DMS153 treated with DMSO at 0.1 percent for 48 hours (cell line): ENCODE measurements around the gene SOBP.
A peak's percentile ranks its signal among the peaks of the same experiment; 100 is the strongest.

ENCODE experiments used
- DNase-seq: peaks from one replicate; lab custom pipeline; 2025; ENCODE audit not compliant: unreplicated experiment; lab: John Stamatoyannopoulos, UW

The SOBP gene

DNA sequence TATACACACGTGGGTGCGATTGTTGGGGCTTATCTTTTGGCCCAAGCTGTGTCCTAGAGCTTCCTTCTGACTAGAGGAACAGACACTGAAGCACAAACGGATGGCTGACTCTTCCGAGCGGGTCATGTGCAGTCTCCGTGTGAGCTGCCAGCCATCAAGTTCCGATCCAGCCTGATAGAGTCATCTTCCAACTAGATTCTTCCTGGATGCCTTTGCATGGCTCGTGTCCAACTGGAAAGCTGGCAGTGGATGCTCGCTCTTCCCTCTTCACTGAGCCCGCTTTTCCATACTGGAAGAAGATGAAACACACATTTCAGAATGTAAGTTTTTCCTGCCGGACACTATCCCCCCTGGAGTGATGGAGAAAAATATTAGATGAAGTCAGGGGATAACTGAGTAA, 186.1 kb downstream of the SOBP start:
- DNase-seq, result no peak

DNA sequence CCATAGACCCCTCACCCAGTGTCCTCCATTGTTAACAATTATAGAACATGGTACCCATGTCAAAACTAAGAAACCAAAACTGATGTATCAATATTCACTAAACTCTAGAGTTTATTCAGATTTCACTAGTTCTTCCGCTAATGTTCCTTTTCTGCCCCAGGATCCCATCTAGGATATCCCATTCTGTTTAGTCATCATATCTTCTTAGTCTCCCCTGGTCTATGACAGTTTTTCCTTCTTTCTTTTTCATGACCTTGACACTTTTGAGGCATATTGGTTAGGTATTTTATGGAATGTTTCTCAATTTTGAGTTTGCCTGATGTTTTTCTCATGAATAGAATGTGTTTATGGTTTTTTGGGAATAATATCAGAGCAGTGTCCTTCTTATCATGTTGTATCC, 187.5 kb downstream of the SOBP start:
- DNase-seq, result no peak

DNA sequence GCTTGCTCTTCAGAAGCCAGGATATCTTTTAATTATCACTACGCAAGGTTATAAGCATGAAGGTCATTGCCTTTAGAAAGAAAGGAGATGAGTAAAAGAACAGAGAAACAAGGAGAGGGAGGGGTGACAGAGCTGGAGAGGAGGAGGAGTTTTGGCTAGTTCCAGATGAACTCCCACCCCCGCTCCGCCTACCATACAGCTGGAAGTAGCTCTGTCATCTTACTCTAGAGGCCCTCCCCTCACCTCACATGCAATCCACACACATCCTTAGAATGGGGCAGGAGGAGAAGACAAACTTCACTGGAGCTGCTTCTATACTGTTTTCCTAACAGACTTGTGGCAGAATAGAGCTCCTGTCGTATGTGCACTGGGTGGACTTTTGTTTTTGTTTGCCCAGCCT, 189.5 kb downstream of the SOBP start:
- DNase-seq, result no peak

DNA sequence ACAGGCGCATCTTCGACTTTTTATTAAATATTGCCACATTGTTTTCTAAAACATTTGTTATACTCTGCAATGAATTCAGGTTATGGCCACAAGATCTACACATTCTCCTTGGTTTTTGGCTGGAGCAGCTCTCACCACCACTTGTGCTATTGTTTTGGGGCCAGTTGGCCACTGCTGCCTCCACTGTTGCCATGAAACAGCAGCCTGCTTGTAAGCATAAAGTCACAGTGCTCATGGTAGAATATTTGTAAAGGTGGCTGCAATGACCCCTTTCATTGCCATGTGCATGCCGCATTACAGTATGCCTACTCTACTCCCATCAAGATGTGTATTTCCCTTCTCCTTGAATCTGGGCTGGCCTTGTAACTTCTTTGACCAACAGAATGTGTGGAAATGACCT, 192.8 kb downstream of the SOBP start:
- DNase-seq, result no peak

DNA sequence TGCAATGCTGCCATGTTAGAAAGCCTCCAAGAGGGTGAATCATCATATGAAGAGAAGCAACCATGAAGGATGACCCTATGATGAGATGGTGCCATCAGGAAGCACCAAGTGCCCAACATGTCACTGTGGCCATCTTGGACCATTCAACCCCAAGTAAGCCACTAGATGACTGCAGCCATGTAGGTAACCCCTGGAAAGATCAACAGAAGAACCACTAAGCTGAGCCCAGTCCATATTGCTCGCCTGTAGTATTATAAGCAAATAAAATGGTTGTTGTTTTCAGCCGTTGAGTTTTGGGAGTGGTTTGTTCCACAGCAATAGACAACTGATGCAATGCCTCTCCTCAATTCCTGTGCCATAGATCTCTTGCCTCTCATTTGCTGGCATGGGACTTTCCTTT, 193.3 kb downstream of the SOBP start:
- no peak for DNase-seq

DNA sequence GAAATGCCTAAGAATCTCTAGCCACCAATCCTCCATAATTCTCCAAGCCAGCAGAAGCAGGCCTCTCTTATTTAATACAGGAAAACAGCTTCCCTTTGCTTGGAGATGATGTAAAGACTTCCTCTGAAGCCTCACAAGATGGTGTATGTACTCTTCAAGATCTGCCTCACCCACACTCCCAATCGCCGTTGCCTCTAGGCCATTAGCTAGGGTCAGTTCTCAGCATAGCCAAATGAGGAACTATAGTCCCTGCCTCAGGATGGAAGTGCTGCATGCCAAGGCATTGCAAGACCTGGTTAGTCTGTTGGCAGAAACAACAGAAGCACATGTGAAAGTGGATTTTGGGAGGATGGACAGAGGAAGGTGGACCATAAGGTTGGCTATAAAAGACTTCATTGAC, 195.1 kb downstream of the SOBP start:
- DNase-seq, result no peak

DNA sequence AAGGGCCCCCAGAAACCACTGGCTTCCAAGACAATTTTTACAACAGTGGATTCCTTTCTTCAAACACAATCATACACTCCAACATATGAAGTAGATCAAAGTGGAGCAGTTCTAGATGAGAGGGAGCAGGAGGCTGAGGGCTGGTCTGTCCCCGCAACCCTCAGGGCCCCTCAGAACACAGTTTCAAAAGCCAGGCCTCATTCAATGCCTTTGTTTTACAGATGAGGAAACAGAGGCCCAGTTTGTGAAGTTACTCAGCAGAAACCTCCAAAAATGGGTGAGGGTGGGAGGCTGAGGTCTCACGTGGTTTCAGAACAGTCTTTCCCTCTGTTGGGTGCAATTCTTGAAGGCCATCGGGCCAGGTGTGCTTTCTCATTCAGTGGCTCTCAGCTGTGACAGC, 199.3 kb downstream of the SOBP start:
- DNase-seq, result no peak

DNA sequence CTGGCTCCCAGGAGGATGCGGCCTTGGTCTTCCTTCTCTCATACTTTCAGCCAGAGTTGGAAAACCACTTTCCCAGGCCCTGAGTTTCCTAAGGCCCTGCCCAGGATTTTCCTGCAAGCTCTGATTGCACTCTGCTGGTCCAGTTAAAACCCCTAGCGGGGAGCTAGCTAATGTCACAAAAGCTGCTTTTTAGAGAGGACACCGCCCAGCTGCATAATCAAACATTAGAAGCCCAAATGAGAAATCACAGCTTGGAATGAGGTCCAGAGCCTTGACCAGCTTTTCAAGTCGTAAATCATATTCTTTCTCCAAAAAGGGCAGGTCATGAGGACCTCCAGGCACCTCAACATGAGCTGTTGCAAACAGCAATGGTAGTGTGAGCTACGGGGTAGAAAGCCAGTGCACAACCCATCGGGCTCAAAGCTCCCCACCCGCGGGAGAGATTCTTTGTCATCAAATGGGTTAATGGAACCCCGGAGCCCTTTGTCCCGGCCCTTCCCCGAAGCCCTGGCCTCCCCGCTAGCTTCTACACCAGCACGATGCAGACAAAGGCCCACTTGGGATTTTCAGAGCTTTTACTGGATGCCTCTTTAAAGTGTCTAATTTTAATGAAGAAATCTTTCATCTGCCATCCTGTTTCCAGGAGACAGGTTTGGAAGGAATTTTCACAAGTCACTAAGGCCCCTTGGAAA, 200.2 kb downstream of the SOBP start:
- no peak for DNase-seq

DNA sequence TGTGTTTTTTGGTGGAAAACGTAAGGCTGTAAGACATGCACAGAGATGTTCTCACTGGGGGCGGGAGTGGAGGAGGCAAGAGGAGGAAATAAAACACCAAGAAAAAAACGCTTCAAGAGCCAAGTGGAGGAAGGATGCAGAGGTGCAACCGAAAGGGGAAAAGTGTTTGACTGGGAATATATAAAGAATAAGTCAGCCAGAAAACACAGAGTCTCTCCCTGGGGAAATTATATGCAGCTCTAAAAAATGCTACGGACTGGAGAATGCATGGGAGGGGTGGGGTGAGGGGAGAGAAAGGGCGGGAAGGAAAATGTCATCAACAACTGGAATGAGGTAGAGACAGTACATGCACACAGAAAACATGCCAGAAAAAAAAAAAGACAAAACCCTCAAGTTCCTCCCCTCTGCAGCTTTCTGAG, 200.7 kb downstream of the SOBP start:
- DNase-seq, result no peak

DNA sequence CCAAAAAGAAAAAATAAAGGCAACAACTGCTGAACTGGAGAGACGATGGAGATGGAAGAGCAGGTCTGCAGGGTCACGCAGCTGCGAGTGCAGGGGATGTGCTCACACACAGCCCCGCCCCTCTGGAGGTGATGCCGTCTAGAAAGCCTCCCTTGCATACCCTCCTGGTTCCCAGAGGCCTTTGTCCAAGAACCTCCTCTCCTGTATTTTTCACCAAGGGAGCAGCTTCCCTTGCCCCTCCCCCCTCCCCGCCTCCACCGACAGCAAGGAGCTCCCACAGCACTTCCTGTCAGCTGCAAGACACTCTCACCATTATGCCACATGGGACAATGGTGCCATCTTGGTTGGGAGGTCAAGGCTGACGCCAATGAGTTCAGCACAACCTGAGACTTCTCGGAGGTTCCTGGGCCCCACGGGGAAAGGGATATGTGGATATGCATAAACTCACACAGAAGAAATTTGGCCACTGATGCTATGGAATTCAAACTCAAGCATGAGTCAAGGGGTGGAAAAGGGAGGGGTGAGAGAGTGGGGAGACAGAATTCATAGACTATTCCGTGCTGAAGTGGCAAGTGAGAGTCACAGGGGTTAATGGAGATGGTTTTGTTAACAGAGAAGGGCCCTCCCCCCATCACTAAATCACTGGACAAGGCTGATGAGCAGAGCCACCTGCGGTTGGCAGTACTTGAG, 201.3 kb downstream of the SOBP start:
- DNase-seq, result no peak

DNA sequence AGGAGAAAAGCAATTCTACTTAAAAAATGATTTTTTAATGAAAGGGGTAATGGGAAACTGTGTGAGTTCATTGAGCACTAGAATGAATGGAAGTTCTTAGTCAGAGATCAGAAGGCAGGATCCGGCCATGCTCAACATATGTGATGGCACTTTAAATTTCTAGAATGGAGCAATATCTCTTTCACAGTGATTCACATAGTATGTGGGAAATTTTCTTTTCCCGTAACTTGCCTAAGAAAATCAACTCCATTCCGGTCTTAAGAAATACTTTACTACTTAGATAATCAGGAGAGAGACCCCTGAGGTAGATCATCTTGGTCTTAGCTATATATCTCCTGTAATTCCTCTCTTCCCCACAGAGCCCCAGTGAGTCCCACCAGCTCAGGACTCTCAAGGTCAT, 202.4 kb downstream of the SOBP start:
- DNase-seq, result no peak

DNA sequence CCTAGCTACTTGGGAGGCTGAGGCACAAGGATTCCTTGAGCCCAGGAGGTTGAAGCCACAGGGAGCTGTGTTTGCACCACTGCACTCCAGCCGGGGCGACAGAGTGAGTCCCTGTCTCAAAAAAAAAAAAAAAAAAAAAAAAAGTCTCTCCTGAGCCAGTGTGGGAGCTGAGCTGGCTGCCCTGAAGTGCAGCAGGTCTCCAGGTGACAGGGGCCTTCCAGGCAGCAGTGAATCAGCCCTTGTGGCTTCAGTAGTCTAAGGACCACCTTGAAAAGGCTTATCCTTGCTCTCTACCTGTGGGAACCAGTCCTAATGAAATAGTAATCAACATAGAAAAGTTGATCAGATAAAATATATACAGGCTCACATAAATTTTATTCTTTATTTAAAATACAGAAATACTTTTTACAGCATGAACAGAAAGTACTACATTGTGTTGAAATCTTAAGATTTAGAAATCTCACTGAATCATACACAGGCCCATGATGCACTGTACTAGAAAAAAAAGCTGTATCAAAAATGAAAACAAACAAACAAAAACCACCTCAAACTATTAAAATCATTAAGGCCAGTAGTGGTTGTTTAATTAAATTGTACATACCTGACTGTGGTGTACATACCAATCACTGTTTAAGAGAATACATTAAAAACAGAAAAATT, 205.3 kb downstream of the SOBP start:
- no peak for DNase-seq

DNA sequence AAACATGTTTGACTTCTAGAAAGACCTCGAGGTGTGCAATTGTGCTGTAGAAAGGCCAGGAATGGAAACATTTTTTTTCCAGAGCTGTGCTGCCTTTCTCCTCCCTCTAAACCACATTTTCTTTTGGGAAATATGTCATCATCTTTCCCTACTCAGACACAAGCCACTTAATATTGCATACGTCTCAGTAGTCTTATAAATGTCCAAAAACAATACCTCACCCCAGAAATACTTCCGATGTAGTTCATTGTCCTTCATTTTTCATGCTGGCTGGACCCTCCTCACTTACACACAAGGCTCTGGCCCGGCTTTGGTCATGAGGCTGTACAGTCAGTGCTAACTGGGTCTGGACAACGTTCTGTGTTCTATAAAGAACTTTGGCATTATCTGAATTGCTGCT, 207.8 kb downstream of the SOBP start:
- DNase-seq, result no peak

DNA sequence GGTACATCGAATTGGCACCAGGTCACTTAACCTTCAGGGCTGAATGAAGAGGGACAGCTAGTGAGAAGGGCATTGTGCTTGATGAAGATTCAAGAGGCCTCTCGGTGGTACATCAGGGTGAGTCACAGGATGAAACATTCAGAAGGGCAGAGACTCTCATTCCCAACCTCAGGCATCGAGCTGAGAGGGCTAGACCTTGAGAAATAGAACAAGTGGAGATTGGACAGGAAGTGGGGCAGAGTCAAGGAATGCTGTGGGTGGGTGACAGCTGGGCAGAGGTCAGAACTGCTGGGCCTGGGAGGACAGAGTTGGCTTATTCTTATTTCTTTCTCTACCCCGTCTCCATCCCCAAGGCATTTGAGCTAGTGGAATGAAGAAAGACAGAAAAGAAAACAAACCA, 208.2 kb downstream of the SOBP start:
- DNase-seq, result no peak

DNA sequence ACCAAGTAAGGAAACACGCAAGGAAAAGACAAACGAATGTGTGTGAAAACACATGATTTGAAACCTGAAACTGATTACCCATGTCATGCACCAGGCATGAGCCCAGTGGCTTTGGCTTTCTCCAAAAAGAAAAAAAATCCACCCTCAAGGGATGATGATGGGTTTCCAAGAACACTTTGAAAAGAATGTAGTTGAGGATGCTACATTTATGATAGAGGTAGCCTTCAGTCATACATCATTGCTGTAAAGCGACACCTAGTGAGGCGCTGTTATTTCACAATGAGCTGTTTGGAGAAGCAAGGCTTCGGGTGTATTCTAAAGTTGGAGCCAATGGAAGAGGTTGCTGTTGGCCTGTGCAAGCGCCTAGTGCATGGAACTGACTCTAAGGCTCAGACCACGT, 209.3 kb downstream of the SOBP start:
- no peak for DNase-seq

DNA sequence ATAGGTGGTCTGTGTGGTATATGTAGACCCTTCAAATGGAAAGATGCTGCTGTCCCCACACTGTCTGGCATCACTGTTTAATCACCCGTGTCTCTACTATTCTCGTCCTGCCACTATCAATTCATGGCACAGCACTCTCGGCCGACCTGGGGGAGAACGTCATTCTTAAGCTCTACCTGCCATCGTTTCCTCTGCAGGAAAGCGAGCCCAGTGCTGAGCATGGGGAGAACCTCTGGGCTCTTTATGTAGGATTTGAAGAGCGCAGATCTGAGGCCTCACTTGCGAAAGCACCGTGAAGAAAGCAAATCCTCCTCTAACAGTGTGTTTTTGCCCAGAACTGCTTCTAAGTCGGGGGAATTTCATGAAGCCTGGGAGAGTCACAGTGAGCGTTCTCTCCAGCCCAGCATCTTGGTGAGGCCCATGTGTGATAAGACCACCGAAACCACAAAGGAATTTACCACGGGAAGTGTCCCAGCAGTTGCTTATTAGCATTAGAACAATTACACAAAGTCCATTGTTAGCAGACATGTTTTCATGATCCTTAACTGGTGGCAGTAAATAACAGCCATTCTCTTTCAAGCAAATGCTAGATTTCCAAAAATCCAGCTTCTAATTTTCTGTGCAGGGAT, 209.9 kb downstream of the SOBP start:
- no peak for DNase-seq

DNA sequence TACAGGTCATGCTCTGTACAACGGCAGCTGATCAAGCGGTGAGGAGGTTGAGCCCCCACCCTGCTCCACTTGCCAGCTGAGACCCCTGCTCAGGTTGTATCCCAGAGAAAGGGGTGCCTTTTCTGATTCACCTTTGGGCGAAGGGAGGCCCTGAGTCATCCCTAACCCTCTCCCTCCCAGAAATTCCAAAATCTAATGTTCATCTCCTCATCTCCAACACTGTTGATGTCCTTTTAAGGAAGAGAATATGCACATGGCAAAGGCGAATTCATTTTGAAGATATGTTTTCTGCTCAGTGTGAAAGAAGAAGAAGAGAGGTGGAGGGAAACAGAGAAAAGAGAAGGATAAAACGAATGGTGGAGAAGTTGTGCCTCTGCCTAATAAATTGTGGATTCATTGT, 213.7 kb downstream of the SOBP start:
- no peak for DNase-seq

DNA sequence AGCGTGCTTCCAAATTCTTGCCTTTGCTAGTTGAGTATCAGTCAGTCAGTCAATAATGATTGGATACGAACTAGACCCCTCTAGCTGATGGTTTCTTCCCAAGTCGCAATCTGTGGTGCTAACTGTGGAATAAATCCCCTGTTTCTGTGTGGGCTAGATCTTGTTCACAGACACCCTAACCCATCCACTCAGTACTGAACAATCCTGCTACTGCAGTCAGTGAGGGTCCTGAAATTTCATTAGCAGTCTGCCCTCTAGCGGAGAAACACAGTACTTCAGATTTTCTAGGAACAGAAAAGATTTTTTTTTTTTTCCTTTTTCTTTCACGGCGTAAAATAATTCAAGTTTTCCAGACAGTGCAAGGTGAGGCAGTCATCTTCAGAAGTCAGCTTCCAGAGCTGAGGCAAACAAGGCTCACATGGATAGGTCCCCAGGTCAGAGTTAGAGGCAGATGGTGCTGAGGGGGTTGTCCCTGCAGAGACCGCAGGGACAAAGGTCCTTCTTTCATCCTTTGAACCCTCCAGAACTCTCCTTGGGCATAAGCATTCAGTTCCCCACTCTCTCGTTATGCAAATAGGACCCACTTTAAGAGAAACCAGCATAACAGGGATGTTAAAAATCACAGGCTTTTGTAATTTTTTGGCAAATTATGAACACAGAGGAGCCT, 214.6 kb downstream of the SOBP start:
- no peak for DNase-seq

DNA sequence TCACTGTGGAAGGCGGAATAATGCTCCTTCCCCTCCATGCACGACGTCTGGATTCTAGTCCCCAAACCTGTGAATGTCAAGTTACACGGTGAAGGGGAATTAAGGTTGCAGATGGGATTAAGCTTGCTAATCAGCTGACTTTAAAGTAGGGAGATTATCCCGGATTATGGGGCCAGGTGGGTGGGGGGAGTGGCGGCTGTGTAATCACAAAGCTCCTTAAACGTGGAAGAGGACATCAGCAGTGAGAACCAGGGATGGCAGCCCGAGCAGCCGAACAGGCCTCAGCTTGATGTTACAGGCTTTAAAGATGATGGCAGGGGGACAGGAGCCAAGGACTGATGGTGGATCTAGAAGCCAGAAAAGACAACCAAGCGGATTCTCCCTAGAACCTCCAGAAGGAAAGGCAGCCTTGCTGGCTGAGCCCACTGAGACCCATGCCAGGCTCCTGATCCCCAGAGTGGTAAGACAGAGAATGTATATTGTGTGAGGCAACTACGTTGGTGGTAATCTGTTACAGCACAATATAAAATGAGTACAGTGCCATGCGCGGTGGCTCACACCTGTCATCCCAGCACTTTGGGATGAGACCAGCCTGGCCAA, 216.7 kb downstream of the SOBP start:
- DNase-seq, result no peak

DNA sequence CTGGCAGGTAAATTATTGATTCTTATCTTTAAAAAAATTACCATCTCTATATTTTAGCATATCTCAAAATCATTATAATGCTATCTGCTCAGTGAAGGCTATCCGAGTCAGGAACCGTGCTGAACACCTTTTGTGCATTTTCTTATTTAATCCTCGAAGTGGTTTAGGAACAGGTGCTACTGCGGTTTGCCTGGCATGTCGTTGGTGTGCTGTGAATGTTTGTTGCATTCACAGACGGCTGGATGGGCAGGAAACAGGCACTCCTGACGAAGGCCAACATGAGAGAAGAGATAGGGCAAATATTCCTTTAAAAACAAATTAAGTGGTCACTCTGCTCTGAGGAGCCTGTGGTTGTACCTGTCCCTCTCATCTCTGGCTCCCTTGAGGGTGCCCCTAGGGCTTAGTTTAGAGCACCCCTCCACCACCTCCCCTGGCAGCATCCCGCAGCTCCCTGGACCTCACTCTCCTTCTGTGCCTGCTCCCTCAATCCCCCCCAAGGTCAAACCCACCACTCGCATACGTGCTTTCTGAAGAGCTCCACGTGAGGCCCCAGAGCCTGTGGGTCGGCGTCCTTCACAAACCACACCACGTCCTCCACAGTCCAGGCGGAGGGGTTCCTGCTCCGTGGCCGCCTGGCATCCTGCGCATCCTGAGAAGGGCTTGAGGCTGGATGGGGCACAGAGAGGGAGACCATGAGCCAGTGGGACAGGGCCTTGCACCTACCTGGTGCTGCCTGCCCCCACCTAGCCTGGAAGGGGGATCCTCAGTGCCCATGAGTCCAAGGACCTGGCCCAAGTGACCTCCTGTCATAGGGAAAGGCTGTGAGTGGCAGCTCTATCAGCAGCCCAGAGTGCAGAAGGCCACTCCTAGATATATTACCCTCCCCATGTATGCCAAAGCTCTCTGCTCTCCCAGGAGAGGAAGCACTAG, 217.7 kb downstream of the SOBP start:
- DNase-seq, result peak; percentile 29
